Left colon (tissue), 2 donors: ENCODE results near the gene RAD18. TPM values are rescaled to one million over a fixed set of nuclear protein-coding genes. Genes with fewer than 3 reads are reported as not detected.

Source experiments
- total RNA-seq, 2 donors: library from RNA; stranded (reverse); fragmentation: NEBNext Ultra II Directional; extraction: Animal tissue kit (Norgen Biotek cat#: 25700); gene quantifications; one replicate each; pipeline ENCODE4 v1.2.1, GENCODE V29; 2021
- donor health status: DM: no; HTN: no; CAD: no.
- donor health status: DM: yes; HTN: yes; CAD: no.

Gene RAD18
- total RNA-seq, 2 donors from 2014 or later: 10.6 to 11.1 TPM

Other genes starting within 250 kb of the RAD18 start
- gene CAV3, start 229.7 kb downstream of the RAD18 start, total RNA-seq: not detected
- under 1 TPM; 0.76 to 0.81 TPM for gene OXTR, start 193.9 kb downstream of the RAD18 start, total RNA-seq